Neural progenitor cell (in vitro differentiated cells): Measurements from ENCODE around the gene GNG8. TPM values are rescaled to one million over a fixed set of nuclear protein-coding genes. Genes with fewer than 3 reads are reported as not detected.
A peak's percentile ranks its signal among the peaks of the same experiment; 100 is the strongest.

ENCODE experiments used
- DNase-seq: peaks from one replicate; pipeline ENCODE4 v3.0.0-alpha.2; 2016; ENCODE audit warnings: low spot score
- H2AFZ ChIP-seq: fragments of 200-600 bp; sonication (generic); replicated peaks from 2 replicates; pipeline ENCODE4 v1.6.1; 2016; ENCODE audit warnings: antibody characterized with exemption
- H3F3A ChIP-seq: fragments of 200-600 bp; sonication (generic); 2 replicates; pipeline ENCODE4 v1.6.1; 2016; ENCODE audit warnings: antibody characterized with exemption, low read depth
- H3K27ac ChIP-seq: fragments of 200-600 bp; sonication (generic); 2 replicates; pipeline ENCODE4 v1.5.1; 2016; ENCODE audit warnings: mild to moderate bottlenecking
- H3K27me3 ChIP-seq: fragments of 200-600 bp; sonication (generic); 2 replicates; pipeline ENCODE4 v1.6.1; 2016; ENCODE audit warnings: mild to moderate bottlenecking, moderate library complexity
- H3K36me3 ChIP-seq: fragments of 200-600 bp; sonication (generic); 2 replicates; pipeline ENCODE4 v1.5.1; 2016
- H3K4me1 ChIP-seq: fragments of 200-600 bp; sonication (generic); 2 replicates; pipeline ENCODE4 v1.6.1; 2016; ENCODE audit warnings: mixed run types
- H3K4me2 ChIP-seq: fragments of 200-600 bp; sonication (generic); 2 replicates; pipeline ENCODE4 v1.6.1; 2016
- H3K4me3 ChIP-seq: fragments of 200-600 bp; sonication (generic); 2 replicates; pipeline ENCODE4 v1.5.1; 2016
- H3K79me2 ChIP-seq: fragments of 200-600 bp; sonication (generic); 2 replicates; pipeline ENCODE4 v1.6.1; 2016; ENCODE audit warnings: low read depth
- H3K9ac ChIP-seq: fragments of 200-600 bp; sonication (generic); 2 replicates; pipeline ENCODE4 v1.6.1; 2016
- H3K9me3 ChIP-seq: fragments of 200-600 bp; sonication (generic); 2 replicates; pipeline ENCODE4 v1.5.1; 2016; ENCODE audit warnings: low read depth
- H4K20me1 ChIP-seq: fragments of 200-600 bp; sonication (generic); 2 replicates; pipeline ENCODE4 v1.6.1; 2016; ENCODE audit warnings: low read depth
- H3K27ac Mint-ChIP-seq: 3 replicates; pipeline ENCODE4 v1.8.0; 2021; ENCODE audit warnings: mixed read lengths
- H3K27me3 Mint-ChIP-seq: 2 replicates; pipeline ENCODE4 v1.8.0; 2022; ENCODE audit warnings: low read depth, mild to moderate bottlenecking, inconsistent platforms, moderate library complexity, mixed read lengths; ENCODE audit not compliant: insufficient read depth
- H3K36me3 Mint-ChIP-seq: 3 replicates; pipeline ENCODE4 v1.8.0; 2021; ENCODE audit warnings: mixed read lengths
- H3K4me1 Mint-ChIP-seq: 3 replicates; pipeline ENCODE4 v1.8.0; 2021; ENCODE audit warnings: mixed read lengths
- H3K4me3 Mint-ChIP-seq: 3 replicates; pipeline ENCODE4 v1.8.0; 2021; ENCODE audit warnings: mild to moderate bottlenecking, moderate library complexity, mixed read lengths
- H3K9me3 Mint-ChIP-seq: 3 replicates; pipeline ENCODE4 v1.8.0; 2020; ENCODE audit warnings: mixed read lengths
- CTCF ChIP-seq: fragments of 200-600 bp; sonication (generic); IDR thresholded peaks from 2 replicates; pipeline ENCODE4 v1.5.1; 2017; ENCODE audit warnings: antibody characterized with exemption, mild to moderate bottlenecking
- EZH2 ChIP-seq: fragments of 200-600 bp; sonication (generic); IDR thresholded peaks from 2 replicates; pipeline ENCODE4 v1.6.1; 2017; ENCODE audit warnings: antibody characterized with exemption, mild to moderate bottlenecking, moderate library complexity
- EZH2phosphoT487 ChIP-seq: fragments of 200-600 bp; sonication (generic); IDR thresholded peaks from 2 replicates; pipeline ENCODE4 v1.6.1; 2017; ENCODE audit warnings: antibody characterized with exemption
- total RNA-seq: library from RNA; depleted of rRNA; stranded (reverse); fragments of >200 nt; gene quantifications from 2 replicates; pipeline ENCODE4 v1.2.3, GENCODE V29; 2015; ENCODE audit warnings: low replicate concordance

GNG8 gene
- total RNA-seq, 1 donor from 2014 or later, result not detected

GRCh38 chr19:46674416-46675178 lies 38.6 kb upstream of the GNG8 start:
- H3K27me3 Mint-ChIP-seq, result peaks cover 2% of the 10 kb centered on the region
- Histone ChIP-seq H3K4me3 (no peak overlapping the region), H3K79me2 (no peaks in the 10 kb centered on the region), H3K9me3 (no peaks in the 10 kb centered on the region), H3K27ac (no peak overlapping the region), H2AFZ (no peak overlapping the region), H3K36me3 (no peaks in the 10 kb centered on the region), H3F3A (no peaks in the 10 kb centered on the region), H4K20me1 (peaks cover 7% of the 10 kb centered on the region), H3K9ac (no peak overlapping the region), H3K27me3 (no peaks in the 10 kb centered on the region), H3K4me1 (no peaks in the 10 kb centered on the region), H3K4me2 (no peak overlapping the region)
- H3K4me1 Mint-ChIP-seq, result no peaks in the 10 kb centered on the region
- no peak overlapping the region for H3K4me3 Mint-ChIP-seq
- peaks cover 20% of the 10 kb centered on the region for H3K36me3 Mint-ChIP-seq
- DNase-seq, result peak; percentile 66
- no peak for TF ChIP-seq EZH2phosphoT487
- H3K9me3 Mint-ChIP-seq, result no peaks in the 10 kb centered on the region
- H3K27ac Mint-ChIP-seq, result no peak overlapping the region

- H3K36me3 Mint-ChIP-seq, result peaks cover 12% of the 10 kb centered on the region
- Histone ChIP-seq H3K4me3 (no peak overlapping the region), H3K4me1 (no peaks in the 10 kb centered on the region), H3K27me3 (no peaks in the 10 kb centered on the region), H3K9me3 (no peaks in the 10 kb centered on the region), H3K36me3 (no peaks in the 10 kb centered on the region), H2AFZ (no peak overlapping the region), H3F3A (no peaks in the 10 kb centered on the region), H3K9ac (no peak overlapping the region), H3K4me2 (no peak overlapping the region), H3K79me2 (no peaks in the 10 kb centered on the region), H3K27ac (no peak overlapping the region), H4K20me1 (no peaks in the 10 kb centered on the region)
- TF ChIP-seq CTCF (no peak), EZH2phosphoT487 (no peak), EZH2 (no peak)
- H3K4me1 Mint-ChIP-seq, result no peaks in the 10 kb centered on the region
- no peak for DNase-seq
- H3K4me3 Mint-ChIP-seq, result no peak overlapping the region
- H3K27ac Mint-ChIP-seq, result no peak overlapping the region
- no peaks in the 10 kb centered on the region for H3K9me3 Mint-ChIP-seq
- peaks cover 5% of the 10 kb centered on the region for H3K27me3 Mint-ChIP-seq
Observed at GRCh38 chr19:46670813-46671212, 34.8 kb upstream of the GNG8 start.

GRCh38 chr19:46668662-46669061 lies 32.7 kb upstream of the GNG8 start:
- Mint-ChIP-seq H3K27ac (no peak overlapping the region), H3K36me3 (peaks cover 3% of the 10 kb centered on the region), H3K4me3 (no peak overlapping the region), H3K27me3 (peaks cover 6% of the 10 kb centered on the region), H3K4me1 (no peaks in the 10 kb centered on the region), H3K9me3 (no peaks in the 10 kb centered on the region)
- Histone ChIP-seq H3K4me3 (no peak overlapping the region), H3K36me3 (no peaks in the 10 kb centered on the region), H3K4me2 (no peak overlapping the region), H3K79me2 (no peaks in the 10 kb centered on the region), H3K9ac (no peak overlapping the region), H3K4me1 (no peaks in the 10 kb centered on the region), H2AFZ (no peak overlapping the region), H3F3A (no peaks in the 10 kb centered on the region), H3K9me3 (no peaks in the 10 kb centered on the region), H3K27ac (no peak overlapping the region), H4K20me1 (no peaks in the 10 kb centered on the region), H3K27me3 (no peaks in the 10 kb centered on the region)
- TF ChIP-seq EZH2phosphoT487 (no peak), CTCF (no peak), EZH2 (no peak)
- DNase-seq, result no peak

- H3K27me3 ChIP-seq, result peaks cover 7% of the 10 kb centered on the region
- H3K27ac Mint-ChIP-seq, result no peak overlapping the region
- H3K4me1 Mint-ChIP-seq, result peaks cover 11% of the 10 kb centered on the region
Observed at GRCh38 chr19:46665072-46665471, 29.1 kb upstream of the GNG8 start.

More at GRCh38 chr19:46665072-46665471, 29.1 kb upstream of the GNG8 start:
- no peak overlapping the region for H3K4me3 ChIP-seq
- H3F3A ChIP-seq, result peaks cover 17% of the 10 kb centered on the region
- no peak overlapping the region for H3K4me3 Mint-ChIP-seq
- no peak for DNase-seq
- H3K9me3 Mint-ChIP-seq, result no peaks in the 10 kb centered on the region
- H3K27me3 Mint-ChIP-seq, result peaks cover 10% of the 10 kb centered on the region
- peaks cover 10% of the 10 kb centered on the region for H4K20me1 ChIP-seq
- H3K36me3 ChIP-seq, result no peaks in the 10 kb centered on the region
- H3K9me3 ChIP-seq, result no peaks in the 10 kb centered on the region
- no peak overlapping the region for H2AFZ ChIP-seq
- H3K4me1 ChIP-seq, result peaks cover 10% of the 10 kb centered on the region
- H3K36me3 Mint-ChIP-seq, result no peaks in the 10 kb centered on the region
- H3K27ac ChIP-seq, result no peak overlapping the region
- no peak overlapping the region for H3K4me2 ChIP-seq
- TF ChIP-seq CTCF (no peak), EZH2 (no peak), EZH2phosphoT487 (no peak)
- no peaks in the 10 kb centered on the region for H3K79me2 ChIP-seq
- no peak overlapping the region for H3K9ac ChIP-seq
